Measurements from ENCODE around the gene MAPRE2.
"Not testable (repeated sequence)": the region's sequence is repeated elsewhere in the genome, so short reads cannot be mapped to it uniquely, and the experiment has no call there.

The MAPRE2 gene

GRCh38 chr18:35128675-35129074, 87.5 kb downstream of the MAPRE2 start:
- no peak for DNase-seq

- no peak for DNase-seq
Observed at GRCh38 chr18:35130236-35130635, 89.0 kb downstream of the MAPRE2 start.

DNA sequence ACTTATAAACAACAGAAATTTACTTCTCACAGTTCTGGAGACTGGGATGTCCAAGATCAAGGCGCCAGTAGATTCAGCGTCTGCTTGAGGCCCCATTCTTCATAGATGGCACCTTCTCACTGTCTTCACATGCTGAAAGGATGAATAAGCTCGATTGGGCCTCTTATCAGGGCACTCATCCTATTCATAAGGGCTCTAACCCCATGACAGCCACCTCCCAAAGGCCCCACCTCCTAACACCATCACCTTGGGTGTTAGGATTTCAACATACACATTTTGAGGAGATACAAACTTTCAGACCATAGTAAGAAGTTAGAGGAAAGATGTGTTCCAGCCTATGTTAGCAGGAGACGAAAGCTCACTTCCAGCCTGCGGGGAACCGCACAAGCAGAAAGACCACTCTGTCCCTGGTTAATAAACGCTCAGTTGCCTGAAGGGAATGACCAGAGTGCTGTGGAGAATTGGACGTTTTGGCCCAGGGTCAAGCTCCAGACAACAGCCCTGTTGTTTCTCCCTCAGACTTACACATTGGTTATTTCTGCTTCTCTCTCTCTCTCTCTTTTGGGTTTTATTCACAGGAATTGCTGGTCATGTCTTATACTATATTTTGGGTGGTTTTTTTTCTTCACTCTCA, 90.3 kb downstream of the MAPRE2 start:
- DNase-seq = no peak

DNA sequence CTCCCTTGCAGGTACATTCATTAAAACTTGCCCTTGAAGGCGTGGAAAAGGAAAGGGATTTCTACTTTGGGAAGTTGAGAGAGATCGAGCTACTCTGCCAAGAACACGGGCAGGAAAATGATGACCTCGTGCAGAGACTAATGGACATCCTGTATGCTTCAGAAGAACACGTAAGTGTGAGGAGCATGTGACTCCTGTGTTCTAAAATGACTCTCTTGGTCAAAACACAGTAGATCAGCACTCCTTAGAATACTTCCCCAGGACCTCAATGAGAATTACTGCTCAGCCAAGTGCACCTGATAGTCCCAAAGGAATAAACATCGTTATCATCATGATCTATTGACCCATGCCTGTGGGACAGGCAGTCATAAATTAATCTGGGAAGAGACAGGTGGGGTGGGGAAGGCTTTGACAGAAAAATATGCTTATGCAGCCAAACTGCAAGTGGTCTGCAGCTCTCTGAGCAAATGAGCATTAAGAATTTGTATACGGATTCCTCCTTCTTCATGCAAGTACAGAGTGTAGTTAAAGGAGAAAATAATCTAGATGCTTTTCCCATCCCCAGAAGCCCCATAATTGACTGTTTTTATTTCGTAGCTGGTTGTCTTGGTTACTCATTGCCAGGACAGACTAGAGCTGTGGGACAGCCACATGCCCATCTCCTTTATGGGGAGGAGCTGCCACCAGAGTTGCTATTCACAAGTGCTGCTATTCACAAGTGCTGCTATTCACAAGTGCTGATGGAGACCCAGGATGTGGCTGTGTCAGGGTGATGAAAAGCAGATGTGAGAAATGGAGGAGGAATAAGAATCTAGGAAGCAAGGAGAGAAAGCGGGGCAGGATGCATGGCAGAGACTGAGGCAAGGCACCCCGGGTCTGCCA, 91.0 kb downstream of the MAPRE2 start:
- no peak for DNase-seq

GRCh38 chr18:35134190-35134730, 93.0 kb downstream of the MAPRE2 start:
- no peak for DNase-seq

DNA sequence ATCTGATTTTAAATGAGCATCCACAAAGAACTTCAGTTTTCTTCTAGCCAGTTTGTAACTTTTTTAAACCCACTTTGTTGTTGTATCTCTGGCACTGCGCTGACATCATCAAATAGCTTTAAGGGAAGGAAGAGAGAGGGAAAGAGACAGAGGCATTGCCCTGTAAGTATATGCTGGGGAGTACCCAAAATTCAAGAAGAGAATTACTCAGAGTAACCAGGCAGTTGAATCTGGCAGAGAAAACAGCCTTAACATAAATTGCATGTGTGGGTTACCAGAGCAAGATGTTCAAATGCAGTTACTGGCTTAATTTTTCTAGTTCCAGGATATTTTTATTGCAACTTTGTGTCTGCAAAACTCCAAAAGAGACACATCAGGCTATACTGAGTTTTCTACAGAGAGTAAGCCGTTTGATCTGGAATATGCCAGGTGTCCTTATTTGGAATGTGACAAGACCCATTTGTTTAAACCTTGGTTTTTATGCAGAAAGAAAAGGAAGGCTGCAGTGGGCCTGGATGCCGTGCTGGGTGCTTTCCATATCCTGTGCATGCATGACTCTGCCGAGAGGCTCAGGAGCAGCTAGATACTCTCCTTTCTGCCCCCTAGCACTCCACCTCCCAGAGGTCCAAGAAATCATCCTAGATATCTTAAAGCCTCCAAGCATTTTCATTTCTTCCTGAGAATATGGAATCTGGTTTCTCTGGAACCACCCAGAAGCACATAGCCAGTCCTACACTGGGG, 93.7 kb downstream of the MAPRE2 start:
- DNase-seq = no peak

DNA sequence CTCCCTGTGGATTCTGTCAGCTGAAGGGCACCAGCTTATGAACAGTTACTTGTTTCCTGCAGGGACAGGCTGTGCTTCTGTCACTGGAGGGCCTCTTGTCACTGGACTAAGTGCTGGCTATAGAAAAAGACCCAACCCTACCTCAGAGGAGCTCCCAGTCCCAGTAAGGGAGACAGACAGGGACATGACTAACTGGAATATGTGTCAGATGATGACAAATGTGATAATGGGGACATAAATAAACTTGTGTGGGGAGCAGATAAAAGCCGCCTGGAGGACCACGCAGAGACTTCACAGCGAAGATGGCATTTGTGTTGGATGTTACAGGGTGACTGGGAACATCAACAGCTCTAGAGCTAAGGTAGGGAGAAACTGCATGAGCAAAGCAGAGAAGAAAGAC, 95.0 kb downstream of the MAPRE2 start:
- no peak for DNase-seq

DNA sequence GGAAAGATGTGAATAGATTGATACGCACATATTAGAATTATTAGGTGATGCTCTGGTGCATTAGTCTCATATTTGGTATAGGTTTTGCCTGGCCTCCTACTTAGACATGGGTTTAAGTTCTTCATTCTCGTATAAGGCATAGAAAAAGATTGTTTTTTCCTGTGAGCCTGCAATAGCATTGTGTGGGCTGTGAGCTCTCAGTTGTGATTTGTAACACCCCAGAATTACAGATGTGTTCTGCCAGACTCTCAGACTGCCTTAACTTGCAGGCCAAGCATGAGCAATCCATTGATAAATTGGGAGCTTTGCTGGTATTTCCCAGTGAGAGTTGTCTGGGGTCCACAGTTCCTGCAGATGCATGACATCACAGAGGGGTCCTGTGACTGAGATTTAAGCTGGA, 95.7 kb downstream of the MAPRE2 start:
- no peak for DNase-seq

GRCh38 chr18:35137632-35138031, 96.4 kb downstream of the MAPRE2 start:
- DNase-seq = no peak

DNA sequence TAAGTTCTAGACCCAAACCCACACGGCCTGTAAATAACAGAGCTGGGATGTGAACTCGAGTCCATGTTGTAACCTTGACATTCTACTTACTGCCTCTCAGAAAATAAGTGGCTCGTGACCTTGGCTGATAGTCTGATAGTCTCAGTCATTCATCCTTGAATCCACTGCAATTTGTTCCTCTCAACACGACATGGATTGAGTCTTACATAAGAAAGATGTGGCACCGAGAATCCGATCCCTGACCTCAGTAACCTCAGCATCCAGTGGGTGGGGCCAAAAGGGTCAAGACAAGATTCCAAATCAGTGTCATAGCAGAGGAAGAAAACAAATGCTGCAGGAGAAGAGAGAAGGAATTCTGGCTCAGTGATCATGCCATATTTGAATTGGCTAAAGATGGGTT, 97.6 kb downstream of the MAPRE2 start:
- DNase-seq = no peak

DNA sequence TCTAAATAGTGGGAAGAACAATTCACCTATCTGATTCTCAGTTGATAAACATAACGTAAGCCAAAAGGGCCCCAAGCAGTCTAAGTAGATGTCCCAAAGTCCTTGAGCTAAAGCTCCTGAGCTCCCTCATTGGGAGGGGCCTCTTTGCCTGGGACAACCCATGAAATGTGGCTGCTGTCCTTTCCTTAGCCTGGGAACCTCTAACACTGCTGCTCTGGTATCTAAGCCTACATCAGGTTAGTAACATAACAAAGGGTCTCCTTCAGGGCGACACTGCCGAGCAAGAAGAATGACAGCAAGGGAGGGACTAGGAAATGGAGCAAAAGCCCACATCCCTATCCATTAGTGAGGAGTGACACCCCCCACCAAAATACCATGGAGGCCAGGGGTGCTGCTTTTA, 98.3 kb downstream of the MAPRE2 start:
- DNase-seq = no peak

DNA sequence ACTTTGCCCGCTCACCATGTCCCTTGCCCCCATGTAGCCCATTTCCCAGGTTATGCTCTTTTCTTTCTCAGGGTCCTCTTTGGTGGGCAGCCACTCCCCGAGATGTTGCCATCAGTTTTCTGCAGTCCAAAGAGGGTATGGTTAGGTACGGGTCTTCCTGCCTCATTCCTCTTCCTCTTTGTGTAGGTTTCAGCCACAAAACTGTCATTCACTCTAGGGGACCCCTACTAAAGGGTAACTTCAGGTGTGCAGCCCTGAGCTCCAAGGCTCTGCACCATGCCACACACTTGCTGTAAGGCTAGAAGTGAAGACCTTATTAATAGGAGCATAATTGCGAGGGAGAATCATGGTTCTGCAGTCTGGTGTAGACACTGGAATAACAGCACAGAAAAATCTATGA, 99.9 kb downstream of the MAPRE2 start:
- DNase-seq = no peak

DNA sequence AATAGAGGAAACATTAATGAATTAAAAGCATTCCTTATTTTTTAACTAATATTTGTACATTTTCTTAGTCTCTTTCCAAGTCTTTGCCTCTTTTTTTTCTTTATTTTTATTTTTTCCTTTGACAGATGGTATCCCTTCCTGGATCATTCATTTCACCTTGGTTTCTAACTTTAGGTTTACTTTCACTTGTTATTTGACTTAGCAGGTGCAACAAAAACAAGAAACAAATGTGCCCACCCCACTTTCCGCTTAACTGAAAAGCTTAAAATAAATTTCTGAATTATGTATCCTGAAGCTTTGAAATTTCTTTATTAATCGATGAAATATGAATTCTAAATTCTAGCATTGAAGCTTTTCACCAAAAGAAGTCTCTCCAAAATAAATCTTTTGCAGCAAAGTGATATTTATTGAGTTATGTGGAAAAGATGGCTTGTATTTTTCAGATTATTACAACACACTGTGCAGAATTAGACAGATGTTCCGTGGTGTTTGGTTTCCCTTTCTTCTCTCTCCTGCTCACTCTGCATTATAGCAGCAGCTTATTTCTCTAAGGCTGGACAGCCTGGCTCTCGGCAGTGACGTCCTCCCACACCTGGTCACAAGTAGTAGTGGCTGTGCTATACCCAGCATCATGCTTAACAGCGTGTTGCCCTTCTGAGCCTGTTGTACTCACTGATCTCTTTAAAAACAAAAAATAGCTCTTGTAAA, 100.5 kb downstream of the MAPRE2 start:
- DNase-seq = no peak

DNA sequence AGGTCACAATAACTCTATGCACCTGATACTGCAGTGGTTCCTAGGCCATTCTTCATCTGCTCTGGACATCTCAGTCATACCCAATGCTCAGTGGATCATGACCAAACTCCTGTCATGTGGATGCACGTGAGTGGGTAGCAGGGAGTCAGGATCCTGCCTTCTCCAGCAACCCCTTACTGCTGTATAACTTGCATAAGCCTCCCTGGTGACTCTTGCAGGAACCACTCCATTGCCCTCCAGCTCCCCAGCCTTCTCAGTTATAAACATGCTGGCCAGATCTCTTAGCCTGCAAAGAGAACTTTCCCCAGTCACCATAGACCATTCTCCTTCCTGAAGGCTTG, 101.0 kb downstream of the MAPRE2 start:
- DNase-seq = no peak

GRCh38 chr18:35143622-35144596, 102.7 kb downstream of the MAPRE2 start:
- no peak for DNase-seq

DNA sequence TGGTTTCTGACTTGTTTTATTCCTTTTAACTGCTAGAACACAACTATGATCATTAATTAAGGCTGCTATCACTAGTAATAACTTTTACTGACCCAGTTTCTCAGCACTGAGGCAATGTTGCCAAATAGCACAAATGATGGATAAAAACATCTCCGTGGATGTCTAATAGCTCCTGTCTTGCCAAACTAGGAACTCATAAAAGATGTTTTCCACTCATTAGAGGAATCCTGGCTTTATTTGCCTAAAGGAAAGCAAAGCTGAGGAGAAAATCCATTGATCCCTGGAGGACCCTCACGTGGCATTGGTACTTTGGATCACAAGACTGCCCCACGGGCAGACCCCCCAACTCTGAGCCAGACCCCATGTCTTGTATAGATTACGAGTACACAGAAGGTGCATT, 103.5 kb downstream of the MAPRE2 start:
- no peak for DNase-seq

DNA sequence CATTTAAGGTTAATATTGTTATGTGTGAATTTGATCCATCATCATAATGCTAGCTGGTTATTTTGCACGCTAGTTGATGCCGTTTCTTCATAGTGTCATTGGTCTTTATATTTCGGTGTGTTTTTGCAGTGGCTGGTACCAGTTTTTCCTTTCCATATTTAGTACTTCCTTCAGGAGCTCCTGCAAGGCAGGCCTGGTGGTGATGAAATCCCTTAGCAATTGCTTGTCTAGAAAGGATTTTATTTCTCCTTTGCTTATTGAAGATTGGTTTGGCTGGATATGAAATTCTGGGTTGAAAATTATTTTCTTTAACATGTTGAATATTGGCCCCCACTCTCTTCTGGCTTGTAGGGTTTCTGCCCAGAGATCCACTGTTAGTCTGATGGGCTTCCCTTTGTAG, 109.0 kb downstream of the MAPRE2 start:
- DNase-seq = not testable (repeated sequence)

DNA sequence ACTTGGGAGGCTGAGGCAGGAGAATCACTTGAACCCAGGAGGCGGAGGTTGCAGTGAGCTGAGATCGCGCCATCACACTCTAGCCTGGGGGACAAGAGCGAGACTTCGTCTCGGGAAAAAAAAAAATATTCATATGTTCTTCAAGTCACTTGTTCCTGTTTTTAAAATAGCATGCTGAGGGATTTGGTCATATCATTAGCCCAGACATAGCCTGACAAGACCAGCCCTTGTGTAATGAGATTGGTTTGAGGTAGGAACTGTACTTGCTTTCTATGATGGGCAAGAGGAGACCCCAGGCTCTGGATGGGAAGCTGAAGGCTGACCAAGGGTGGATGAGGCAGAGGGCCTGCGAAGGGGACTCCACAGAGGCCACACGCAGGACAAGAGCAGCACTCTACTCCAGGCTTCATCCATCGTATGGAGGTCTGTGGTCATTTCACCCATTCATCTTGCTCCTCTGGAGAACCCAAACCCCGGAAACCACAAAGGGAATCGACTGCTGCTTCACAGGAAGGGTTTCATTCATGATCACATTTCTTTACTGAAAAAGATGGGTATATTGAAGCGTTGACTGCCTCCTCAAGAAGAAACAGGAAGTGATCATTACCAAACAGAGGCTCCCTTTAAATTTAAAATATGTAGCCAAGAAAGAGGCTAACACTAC, 112.5 kb downstream of the MAPRE2 start:
- DNase-seq = no peak

DNA sequence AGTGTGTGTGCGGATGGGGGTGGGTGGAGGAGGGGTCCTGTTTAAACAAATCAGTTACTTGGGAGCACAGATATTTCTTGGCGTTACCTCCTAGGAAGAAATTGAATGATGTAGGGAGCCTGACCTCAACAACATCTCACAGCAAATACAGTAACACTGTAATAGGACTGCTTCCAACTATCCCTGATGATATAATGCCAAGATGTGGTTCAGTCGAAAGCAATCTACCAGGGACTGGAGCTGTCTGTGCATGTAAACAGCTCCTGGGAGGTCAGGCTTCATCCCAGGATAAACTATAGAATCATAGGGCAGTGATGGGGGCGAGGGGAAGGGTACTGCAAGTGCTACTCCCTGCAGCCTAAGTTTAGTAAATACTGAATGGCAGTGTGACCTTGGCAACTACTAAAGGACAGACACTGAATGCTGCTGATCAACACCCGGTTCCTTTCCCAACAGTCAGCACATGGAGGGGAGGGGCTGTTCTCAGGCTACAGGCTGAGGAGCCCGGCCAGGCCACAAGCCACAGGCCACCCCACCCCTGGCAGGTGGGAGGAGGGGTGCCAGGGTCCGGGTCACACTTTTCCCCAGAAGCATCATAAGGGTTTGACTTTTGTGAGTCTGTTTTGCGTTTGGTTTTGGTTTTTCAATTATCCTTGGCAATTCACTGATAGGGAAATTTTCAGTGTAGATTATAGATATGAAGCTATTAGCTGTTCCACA, 114.3 kb downstream of the MAPRE2 start:
- DNase-seq = no peak

DNA sequence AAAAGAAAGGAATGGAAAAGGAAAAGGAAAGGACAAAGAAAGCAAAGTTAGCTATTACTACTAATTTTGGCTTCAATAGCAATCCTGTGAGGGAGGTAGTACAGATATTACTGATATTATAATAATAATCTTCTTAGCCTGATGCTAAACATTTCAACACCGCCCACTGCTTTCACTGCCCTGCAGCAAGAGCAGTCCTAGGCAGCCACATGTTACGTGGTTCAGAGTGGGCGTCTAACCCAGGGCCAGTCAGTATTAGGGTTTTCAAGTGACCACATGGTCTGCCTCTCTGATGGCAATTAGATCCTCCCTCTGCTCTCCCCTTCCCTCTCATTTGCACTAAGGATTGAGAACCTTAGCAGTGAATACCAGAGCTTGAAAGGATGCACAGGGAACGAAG, 116.0 kb downstream of the MAPRE2 start:
- DNase-seq = no peak

All from NCI-H1048 (cell line).